ENCODE results near the gene ASB2.
A peak's percentile ranks its signal among the peaks of the same experiment; 100 is the strongest.

Gene ASB2

DNA sequence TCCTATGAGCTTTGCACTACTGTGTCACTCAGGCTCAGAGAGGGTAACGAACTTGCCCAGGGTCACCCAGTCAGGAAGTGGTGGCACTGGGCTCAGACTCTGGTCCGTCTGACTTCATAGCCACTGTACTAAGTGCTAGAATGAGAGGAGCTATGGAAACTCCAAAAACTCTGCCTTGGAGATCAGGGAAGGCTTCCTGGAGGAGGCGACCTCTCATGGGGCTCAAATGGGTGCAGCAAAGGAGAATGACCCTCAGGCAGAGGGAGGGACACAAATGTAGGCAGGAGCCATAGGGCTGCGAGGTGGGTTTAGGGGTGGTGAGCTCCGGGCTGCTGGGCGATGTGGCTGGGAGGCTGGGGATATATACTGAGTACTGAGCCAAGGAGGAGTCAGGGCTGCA is 23.9 kb upstream of the ASB2 start:
- DNase-seq (ENCODE audit: low read depth): no peak

DNA sequence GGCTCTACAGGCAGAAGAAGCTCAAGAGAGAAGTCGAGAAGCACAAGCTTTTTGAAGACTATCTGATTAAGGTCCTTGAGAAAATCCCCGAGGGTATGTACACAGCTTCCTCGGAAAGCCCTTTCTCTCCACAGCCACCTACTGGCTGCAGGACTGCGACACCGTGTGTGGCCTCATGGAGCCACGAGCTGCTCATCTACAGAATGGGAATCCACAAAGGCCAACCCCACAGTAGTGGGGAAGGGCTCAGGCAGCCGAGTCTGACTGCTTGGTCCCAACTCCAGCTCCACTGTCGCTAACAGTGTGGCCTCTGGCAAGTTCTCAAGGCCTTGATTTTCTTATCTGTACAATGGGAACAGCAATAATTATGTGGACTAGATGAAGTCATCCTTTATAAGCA is 23.2 kb upstream of the ASB2 start:
- DNase-seq (ENCODE audit: low read depth): no peak

DNA sequence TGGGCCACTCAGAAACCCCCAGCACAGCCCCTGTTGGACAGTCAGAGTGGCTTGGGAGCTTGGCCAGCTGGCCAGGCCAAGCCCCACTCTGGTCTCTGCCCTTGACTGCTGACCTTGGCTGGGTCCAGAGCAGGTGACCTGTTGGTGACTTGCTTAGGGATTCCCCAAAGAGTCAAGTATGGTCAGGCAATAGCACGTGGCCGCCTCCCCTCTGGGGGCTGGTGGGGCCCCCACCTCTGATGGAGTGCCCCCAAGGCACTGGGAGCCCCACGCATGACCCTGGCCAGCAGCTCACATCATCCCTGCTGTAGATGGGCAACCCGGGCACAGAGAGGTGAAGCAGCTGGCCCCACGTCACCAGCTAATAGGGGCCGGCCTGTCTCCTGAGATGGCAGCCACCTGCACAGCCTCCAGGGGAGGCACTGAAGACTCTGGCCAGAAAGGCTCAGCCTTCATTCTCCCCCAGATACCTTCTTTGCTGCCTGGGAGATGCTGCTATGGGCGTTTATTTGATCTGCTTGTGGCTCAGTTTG is 22.6 kb upstream of the ASB2 start:
- no peak for DNase-seq (ENCODE audit: low read depth)

DNA sequence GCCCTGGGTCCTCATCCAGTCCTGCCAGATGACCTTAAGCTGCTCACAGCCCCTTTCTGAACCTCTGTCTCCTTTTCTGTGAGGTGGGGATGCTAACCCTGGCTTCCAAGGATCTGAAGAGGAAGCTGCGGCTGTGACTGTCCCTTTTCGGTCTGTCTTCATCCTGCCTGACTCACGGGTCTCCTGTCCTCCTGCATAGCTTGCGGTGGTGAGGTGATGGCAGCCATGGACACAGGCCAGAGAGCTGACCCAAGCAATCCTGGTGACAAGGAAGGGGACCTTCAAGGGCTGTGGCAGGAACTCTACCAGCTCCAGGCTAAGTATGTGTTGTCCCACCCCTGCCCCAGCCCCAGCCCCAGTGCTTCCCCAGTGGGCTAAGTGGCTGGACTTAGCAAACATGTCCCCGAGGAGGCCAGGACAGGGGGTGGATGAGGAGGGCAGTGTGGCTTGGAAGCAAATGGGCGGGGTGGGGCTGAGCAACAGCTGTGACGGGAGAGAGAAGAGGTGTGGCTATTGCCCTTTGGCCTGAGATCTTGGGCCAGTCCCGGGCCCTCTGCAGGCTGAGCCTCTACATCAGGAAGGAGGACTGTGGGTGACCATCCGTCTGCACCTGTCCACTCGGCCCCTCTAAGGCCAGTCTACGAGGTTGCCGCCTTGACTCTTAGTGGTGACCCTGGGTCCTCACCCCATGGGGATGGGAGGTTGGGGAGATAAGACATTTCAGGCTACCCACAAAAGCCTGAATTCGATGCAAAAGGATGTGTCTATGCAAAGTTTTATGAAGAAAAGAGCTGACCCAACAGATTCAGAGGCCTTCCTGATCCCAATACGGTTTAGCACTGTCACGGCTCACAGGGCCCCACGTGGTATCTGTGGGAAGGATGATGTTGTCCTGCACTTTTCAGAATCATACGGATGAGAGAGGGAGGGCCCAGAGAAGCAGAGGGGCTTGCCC is 21.8 kb upstream of the ASB2 start:
- DNase-seq (ENCODE audit: low read depth): no peak

DNA sequence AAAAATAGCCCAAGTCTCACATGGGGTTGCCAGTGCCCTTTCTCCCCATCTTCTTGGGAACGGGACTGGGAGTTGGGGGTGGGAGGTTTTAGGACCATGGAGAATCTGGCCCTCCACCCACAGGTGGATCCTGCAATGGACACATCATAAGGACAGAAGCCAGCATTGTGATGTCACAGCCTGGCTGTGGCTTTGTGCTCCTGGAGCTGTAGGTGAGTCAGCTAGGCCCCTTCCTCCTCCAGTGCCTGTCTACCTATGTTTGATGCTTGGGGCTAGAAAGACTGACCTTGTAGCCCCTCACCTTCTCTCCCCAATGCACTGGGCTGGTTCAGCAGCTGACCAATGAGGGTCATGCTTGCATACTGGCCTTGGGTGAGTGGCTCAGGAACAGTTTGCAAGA is 20.7 kb upstream of the ASB2 start, which contains the start of gene CCDC197:
TSS of gene CCDC197 (plus strand) at position 220 of the 400 bp plus-strand sequence. CDS start 831 bp downstream, outside the sequence.
- DNase-seq (ENCODE audit: low read depth): no peak

DNA sequence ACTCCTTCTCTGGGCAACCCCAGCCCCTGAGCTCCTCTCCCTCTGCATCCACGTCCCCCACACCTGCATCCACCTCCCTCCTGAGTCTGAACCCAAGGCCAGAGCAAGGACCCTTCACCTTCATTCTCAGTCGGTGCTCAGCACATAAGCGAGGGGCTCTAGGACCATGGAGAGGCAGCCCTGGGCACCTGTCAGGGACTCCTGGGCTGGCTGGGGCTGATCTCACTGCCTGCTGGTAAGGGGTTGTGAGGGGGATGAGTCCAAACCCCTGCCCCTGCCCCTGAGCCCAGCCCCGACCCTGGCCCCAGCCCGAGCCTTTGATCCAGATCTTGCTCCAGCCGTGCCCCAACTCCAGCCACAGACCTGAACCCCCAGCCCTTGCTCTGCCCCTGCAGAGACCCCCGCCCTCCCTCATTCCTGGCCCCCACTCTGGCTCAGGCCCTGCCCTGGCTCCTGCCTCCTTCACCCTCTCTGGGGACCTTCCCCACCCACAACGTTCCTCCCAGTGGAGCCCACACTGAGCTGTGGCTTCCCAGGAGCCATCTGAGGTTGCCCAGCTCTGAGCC is 19.8 kb upstream of the ASB2 start:
- DNase-seq (ENCODE audit: low read depth): no peak

DNA sequence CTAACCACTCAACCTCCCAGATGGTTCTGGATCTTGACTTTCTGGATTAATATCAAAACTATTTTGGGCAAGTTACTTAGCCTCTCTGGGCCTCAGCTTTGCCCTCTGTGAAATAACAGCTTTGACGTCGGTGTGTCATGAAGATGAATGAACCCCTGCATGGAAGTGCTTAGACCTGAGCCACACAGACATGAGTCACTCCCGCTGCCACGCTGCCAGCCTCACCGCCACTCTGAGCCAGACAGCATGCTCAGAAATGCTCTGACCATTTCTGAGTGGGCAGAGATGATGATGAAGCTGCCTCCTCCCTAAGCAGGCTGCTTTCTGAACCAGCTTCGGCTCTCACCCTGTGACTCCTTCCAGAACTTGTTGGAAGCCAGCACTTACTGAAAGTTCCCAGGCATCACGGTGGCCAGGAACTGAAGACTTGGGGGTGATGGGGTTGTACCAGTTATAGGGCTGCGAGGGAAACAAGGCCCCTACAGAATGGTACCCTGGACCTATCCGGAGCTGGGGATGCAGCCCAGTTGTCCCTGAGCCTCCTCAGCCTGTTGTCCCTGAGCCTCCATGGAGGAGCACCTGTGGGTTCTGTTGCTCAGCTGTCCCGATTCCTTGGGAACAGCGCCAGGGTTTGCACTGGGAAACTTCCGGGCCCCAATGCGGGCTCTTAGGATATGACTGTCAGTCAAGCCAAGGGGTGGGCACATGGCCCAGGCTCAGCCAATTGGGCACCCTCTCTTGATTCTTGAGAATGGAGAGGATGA is 18.7 kb upstream of the ASB2 start:
- peak; percentile 55 for DNase-seq (ENCODE audit: low read depth)

DNA sequence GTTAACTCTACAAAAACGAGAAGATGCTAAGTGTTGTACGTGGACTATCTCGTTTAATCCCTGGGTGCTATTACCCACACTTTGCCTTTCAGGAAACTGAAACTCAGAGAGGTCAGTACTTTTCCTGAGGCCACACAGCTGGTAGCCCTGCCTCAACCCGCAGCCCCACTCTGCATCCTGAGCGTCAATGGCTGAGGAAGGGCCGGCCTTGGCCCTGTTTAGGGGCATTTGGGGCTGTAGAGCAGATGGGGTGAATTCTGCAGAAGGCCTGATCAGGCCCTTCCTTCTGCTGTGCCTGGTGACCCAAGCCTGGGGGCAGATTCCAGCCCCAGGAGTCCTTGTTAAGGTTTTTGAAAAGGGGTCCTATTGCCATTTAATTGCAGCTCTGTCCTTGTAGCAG is 17.0 kb upstream of the ASB2 start:
- no peak for DNase-seq (ENCODE audit: low read depth)

DNA sequence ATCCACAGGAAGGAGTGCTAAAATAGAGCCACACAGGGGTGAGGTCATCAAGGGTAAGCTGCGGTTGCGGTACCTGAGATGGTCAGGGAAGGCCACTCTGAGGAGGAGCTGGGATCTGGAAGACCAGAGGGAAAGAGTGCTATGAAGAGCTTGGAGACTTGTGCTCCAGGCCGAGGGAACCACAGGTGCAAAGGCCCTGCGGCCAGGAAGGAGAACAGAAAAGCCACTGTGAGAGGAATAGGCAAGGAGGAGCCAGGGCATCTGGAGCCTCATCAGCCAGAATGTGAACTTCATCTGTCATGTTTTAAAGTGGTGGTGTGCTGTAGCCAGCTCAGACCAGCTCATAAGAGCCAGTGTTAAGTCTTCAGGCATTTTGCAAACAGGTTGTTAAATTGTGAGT is 15.3 kb upstream of the ASB2 start:
- no peak for DNase-seq (ENCODE audit: low read depth)

DNA sequence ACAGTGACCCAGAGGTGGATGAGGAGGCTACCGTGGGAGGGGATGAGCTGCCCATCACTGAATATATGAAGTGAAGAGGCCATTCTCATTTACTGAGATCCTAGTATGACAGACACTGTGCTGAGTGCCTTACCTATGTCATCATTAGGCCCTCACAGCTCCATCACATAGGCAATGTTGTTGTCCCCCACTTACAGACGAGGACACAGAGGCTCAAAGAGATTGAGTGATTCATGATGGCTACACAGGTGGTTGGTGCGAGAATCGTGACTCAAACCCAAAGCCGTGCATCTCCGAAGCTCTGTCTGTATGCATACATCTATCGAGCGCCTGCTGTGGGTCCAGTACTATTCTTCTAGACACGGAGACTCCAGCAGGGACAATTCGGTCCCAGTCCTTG is 14.8 kb upstream of the ASB2 start:
- DNase-seq (ENCODE audit: low read depth): no peak

DNA sequence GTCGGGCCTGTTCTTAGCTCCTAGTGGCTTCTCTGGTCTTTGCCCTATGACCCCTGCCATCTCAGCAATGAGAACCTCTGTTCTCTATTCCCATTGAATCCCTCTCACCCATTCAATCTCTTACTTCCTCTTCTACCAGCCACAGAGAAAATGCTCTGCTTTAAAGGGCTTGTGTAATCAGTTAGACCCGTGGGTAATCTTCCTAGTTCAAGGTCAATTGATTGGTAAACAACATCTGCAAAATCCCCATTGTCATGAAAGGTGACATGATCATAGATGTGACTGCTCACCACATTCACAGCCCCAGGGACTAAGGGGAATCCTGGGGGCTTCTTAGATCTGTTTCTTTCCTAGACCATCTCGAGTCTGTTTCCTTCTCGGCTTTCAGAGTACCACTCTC is 13.6 kb upstream of the ASB2 start:
- no peak for DNase-seq (ENCODE audit: low read depth)

DNA sequence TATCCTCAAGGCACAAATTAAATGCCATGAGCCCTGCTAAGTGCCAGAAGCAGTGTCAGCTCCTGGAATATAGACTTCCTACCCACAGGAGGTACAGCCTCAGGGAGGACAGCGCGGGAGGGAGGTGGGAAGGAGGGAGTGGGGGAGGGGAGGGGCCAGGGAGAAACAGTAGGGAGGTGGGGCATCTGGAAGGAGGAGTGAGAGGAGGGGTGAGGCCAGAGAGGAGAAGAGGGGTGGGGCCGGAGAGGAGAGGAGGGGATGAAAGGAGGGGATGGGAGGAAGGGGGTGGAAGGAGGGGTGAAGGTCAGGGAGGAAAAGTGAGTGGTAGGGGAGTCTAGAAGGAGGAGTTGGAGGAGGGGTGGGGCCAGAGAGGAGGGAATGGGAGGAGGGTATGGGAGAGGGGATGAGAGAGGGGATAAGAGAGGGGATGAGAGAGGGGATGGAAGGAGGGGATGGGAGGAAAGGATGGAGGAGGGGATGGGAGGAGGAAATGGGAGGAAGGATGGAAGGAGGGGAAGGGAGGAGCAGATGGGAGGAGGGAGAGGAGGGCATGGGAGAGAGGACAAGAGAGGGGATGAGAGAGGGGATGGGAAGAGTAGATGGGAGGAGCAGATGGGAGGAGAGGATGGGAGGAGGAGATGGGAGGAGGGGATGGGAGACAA is 11.6 kb upstream of the ASB2 start:
- DNase-seq (ENCODE audit: low read depth): no peak

DNA sequence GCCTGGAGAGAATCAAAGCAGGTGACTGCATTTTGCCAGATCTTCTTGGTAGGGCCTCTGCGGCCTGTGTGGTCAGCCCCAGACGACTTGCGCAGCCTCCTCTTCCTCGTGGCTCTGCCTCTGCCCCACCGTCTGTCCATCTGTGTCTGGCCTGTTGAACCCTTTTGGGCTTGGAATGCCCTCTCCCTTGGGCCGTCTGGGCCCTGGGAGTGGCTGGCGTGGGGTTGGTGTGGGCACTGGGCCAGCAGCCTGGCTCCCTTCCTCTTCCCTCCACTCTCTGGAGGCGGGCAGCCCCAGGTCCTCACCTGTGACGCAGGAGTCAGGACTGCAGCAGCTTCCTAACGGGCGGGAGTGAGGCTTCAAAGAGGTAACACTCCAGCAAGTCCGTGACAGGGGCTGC is 11.0 kb upstream of the ASB2 start:
- no peak for DNase-seq (ENCODE audit: low read depth)

DNA sequence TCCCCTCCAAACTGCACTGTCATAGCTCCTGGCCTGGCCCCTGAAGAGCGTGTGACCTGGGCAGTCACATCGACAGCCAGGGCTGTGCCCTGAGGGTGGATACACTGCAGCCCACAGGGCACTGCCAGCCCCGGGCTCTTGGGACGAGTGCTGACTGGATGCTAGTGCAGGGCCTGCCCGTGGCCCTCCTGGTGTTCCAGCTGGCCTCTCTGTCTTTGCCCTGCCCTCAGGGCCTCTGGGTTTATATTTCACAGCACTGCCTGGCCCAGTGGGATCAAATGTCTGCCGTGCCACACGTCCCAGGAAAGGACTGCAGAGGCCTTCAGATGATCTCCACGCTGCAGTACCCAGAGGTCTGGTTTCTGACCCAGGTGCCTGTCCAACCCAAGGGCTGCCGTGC is 10.6 kb upstream of the ASB2 start:
- DNase-seq (ENCODE audit: low read depth): no peak

DNA sequence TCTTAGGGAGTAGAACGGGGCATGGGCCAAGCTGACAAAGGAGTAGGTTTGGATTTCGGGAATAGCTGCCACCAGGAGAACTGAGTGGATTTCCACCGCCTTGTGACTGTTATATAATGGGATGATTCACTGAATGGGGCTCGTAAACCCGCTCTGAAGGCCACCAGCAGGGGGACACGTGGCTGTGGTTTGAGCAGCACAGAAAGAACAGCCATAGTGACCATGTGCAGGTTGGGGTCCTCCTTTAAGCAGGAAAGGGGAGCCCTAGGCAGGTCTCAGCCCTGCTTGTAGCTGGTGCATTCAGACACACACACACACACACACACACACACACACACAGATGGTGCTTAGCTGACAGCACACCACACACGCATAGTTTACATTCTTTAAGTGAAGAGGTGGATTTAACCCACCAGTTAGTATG is 8.6 kb upstream of the ASB2 start:
- peak; percentile 51 for DNase-seq (ENCODE audit: low read depth)

DNA sequence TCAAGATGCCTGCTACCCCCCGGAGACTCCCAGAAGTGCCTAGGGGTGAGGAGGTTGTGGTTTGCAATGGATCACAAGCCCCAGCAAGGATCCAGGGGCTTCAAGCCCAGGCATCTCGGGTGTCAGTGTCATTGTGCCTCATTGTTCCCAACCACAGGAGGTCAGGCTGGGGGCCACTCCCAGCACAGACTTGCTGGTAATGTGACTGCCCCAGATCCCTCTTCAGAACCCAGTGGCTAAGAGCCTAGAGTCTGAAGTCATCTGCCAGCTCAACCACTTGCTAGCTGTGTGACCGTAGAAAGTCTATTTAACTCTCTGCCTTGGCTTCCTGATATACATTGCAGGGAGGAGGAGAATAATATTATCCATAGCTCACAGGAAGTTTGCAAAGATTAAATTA is 7.7 kb upstream of the ASB2 start:
- no peak for DNase-seq (ENCODE audit: low read depth)

DNA sequence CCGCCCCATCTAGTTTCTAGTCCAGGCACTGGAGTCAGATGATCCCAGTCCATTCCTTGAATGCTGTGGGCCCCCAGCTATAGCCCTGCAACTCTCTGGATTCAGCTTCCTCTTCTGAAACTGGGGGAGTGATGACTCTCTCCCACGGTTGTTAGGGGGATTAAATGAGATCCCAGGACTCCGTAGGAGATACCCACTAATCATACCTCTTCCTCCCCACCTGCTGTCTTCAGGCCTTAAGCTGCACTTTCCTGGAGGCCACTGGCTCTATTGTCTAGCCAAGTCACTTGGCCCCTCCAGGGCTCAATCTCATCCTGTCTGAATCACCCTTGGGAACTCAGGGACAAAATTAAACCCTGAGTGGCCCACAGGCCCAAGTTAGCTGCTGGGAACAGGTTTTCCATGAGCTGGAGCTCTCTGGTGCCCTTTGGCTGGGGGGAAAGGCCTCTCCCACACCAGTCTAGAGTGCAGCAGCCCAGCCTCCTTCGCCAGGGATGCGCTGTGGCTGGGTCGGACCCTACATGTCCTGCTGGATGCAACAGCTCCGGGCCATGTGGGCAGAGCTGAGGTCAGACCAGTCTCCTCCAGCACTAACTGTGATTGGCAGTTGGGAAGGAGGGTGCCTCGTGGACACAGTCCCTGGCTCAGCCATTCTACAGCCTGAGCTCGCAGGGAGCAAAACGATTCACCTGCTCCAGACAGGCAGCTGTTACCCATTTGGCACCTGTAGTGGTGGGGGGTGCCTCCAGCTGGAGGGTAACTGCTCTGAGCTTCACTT is 6.0 kb upstream of the ASB2 start:
- DNase-seq (ENCODE audit: low read depth): no peak

DNA sequence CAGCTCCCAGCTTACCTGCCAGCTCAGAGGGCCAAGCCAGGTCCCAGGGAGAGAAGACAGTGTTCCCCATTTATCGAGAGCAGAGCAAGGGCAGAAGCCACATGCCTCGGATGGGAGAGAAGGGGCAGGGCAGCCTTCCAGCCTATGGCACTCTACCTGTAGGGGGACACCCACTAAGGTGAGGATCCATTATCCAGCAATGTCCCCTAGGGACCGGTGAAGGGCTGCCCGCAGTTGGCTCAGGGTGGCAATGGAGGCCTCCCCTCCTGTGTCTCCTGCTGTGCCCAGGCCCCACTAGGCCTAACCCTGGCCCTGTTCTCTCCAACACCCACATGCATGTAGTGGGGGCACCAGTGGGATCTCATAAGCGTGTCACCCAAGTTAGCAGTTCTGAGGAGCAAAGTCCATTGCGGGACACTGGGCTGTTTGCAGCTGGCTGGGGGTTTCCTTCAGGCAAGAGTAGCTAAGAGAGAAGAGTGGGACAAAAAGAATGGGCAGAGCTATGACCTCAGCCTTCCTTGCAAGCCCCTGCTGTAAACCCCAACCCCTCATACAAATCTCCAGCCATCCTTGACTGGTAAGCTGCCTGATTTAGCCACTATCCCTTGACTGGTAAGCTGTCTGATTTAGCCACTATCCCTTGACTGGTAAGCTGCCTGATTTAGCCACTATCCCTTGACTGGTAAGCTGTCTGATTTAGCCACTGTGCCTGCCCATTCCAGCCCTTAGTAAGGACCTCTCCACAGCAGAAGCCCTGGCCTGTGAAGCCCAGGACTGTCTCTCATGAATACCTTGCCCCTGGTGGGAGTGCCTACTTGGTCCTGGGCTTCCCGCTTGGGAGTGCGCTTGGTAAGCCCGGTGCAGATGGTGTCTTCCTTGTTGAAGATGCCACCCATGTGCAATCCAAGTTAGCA is 5.2 kb upstream of the ASB2 start:
- no peak for DNase-seq (ENCODE audit: low read depth)

DNA sequence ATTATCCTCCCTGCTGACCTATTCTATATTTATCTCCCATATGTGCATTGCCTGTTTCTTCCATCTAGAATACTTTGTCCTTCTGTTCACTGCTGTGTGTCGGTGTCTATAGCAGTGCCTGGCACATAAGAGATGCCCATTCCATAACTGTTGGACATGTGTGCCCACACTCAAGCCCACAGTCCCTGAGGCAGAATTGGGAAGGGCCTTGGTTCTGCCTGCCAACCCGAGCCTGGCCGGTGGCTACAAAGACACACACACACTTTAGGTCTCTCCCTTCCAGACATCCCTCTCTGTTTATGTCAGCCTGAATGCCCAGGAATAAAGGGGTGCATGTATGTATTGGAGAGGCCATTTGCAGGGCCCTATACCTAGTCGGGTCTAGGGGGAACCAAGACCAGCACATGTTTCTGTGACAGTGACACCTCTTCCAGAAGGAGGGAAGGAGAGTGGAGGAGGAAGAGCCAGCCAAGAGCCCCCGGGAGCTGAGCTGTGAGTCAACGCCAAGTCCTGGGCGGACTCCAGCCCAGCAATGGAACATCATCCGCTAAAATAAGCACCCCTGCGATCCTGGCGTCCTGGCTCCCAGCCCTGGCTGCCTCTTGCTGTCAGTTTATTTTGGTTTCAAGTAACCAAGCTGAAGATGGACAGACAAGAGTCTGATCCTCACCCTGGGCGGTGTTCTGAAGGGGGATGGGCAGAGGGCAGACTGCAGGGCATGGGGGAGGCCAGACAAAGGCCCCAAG is 4.3 kb upstream of the ASB2 start:
- no peak for DNase-seq (ENCODE audit: low read depth)

Data from GM04503 (cell line).